CD4-positive, alpha-beta T cell treated with Interleukin-4 for 4 hours (primary cell): ENCODE results near the gene FOXC1.

ENCODE experiments used
- DNase-seq: peaks from one replicate; pipeline ENCODE4 v3.0.0-alpha.2; 2020

FOXC1 gene

DNA sequence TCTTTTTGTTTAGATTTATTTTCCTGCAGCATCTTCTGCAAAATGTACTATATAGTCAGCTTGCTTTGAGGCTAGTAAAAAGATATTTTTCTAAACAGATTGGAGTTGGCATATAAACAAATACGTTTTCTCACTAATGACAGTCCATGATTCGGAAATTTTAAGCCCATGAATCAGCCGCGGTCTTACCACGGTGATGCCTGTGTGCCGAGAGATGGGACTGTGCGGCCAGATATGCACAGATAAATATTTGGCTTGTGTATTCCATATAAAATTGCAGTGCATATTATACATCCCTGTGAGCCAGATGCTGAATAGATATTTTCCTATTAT is 3.2 kb downstream of the FOXC1 start:
- no peak for DNase-seq

DNA sequence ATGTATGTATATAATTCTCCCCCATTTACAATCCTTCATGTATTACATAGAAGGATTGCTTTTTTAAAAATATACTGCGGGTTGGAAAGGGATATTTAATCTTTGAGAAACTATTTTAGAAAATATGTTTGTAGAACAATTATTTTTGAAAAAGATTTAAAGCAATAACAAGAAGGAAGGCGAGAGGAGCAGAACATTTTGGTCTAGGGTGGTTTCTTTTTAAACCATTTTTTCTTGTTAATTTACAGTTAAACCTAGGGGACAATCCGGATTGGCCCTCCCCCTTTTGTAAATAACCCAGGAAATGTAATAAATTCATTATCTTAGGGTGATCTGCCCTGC is 3.6 kb downstream of the FOXC1 start:
- no peak for DNase-seq

DNA sequence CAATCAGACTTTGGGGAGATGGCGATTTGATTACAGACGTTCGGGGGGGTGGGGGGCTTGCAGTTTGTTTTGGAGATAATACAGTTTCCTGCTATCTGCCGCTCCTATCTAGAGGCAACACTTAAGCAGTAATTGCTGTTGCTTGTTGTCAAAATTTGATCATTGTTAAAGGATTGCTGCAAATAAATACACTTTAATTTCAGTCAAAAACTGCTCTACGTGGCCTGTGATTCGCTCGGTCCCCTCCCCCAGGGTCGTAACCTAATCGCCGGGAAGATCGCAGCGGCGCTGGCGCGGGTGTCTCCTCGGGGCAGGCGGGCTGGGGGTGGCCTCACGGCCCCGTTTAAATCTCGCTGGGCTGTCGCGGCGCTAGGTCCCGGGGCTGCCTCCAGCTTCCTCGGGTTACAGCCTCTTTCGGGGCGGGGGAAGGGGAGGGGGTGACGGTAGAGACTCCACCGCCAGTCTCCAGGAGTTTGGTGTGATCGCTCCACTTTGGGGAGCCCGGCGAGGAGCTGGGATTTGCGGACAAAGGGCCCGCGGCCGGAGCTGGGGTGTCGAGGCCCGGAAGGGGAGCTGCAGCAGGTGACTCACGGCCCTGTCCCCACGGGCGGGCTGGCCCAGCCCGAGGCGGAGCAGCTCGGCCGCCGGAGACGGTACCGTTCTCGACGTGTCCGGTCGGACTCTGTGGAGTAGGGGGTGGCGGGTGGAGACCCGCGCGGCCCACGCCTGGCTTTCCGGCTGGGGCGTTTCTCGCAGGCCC is 4.2 kb downstream of the FOXC1 start:
- DNase-seq, result no peak

DNA sequence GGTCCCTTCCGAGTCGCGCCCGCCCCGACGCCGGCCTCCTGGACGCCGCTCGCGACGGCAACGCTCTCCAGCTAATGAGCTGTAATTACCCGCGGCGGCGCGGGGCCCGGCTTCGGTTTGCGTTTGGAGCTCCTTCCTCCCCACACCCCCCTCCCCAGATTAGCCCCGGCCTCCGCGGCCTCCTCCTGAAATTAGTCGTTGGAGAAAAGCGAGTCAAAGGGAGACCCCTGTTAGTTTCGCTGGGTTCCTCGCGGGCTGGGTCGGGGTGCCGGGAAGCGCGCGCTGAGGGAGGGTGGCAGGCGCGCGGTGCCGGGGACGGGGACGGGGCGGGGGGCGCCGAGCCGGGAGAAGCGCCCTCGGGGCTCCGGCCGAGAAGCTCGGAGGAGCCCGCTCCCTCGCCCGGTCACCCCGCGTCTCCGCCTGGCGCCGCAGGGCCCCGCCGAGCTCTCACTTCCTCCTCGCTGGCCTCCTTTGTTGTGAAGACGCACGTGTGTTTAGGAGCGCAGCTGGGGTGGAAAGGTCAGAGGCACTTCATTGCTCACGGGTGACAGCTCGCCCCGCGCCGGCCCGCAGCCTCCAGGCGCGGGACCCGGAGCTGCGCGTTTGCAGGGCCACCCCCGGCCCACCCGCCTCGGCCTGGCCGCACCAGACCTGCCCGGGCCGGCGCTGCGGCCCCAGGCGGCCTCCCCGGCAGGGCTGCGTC is 4.9 kb downstream of the FOXC1 start:
- no peak for DNase-seq

DNA sequence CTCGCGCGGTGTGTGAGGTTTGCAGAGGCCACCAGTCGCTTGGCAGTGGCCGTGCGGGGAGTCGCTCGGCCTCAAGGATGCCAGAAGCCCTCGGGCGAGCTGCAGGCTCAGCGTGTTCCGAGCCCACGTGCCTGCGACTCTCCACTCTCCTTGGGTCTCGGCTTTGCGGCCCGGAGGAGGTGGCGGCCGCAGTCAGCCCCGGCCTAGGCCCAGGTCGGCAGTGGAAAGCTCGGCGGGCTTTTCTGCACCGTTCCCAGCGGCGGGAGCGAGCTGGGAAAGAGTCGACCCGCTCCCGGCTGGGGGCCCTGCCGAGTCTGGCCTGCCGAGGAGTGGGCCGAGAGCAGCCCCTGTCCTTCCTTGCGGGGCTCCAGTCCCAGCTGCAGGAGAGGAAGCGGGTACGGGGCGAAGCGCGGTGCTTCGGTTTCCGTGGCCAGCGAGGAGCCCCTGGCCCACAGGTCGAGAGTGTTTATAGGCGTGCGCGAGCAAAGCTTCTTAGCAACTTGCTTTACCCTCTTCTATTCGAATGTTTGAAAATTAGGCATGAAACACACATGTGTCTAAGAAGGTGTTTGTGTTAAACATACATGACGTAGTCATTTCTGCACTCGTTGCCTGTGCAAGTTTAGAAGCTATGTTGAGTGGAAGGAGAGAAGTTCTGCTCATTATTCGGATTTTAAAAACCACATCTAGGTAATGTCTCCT is 5.6 kb downstream of the FOXC1 start:
- DNase-seq, result no peak

DNA sequence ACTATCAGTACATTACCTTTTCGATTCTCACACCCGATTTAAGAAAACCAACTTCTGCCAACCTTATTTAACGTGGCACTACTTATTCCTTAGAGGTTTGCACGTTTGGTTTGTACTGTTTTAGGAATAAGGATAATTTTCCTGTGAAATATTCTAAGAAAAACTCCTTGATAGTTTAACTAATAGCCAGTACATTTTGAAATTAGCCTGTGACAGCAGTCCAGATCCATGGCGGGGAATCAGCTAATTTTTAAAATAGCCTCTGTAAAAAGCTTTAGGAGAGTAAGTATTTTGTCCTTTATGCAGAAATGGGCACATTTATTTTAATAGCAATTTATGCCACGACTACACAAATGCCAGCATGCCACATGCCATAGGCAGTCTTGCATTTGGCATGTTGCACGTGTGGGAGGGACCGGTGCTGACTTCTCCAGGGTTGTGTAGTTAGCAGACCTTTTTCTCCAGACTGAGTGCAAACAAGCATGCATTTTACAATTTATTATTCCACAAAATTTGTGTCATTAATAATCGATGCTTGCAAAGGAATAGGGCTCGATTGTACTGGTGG is 6.2 kb downstream of the FOXC1 start:
- no peak for DNase-seq

DNA sequence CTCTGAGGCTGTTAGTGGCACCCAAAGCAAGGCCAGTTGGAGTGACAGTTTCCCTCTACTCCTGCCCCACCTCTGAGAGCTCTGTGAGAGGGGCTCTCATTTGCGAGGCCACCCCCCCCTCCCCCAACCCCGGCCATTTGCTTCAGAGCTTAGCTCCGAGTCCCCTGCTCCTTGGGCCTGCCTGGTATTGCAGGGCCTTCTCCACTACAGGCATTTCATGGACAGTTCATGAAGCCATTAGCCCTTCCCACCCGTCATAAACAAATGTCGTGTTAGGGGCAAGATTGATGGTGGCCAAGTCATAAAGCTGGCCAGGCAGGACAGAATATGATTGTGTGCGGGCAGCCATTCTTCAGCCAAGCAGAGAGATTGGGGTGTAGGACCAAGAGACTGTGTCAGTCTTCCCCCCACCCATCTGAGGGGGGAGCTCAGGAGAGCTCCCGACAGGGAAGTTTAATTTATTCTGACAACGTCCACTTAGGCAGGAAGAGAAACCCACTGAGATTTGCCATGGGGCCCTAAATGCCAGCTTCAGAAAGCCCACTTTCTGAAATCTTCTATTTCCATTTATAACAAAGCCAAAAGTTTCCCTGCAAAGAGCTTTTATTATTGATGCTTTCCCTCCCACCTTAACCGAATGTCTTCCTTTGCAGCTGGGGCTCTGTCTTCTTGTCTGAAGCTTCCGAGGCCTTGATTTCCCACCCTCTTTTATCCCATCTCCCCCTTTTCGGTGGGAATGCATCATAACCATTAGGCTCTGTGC is 7.2 kb downstream of the FOXC1 start:
- no peak for DNase-seq

DNA sequence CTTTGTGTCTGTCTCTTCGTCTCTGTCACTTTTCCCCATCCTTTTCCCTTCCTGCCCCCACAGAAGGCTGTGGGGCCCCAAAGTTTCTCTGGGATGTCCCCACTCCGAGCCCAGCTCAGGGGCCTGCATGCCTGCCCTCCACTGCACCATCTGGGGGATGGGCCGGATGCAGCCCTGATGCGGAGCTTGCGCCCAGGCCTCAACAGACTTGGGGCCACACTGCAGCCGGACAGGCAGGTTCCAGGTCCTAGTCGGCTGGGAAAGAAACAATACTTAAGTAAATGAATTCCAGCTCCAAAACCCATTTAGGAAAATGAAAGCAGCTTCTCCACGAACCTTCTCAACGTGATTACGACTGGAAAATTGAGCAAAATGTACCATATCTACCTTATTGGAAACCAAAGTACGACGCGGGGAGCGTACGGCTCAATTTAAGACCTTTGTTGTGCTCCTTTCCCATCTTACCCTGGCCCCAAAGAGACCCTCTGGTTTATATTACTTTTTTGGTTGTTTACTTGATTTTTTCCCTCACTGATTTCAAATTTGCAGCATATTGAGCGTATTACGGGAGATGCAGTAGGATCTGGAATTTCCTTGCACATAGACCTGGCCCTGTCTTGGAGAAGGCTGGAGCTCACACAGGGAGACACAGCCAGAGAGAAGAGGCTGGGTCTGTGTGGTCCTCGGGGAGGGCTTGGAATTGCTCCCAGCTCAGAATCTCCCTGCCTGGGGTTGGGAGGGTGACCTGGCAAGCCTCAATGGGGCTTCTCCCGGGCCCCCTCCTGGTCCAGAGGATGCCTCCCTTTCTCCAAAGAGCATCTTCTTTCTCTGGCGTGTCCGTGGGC is 8.0 kb downstream of the FOXC1 start:
- no peak for DNase-seq

DNA sequence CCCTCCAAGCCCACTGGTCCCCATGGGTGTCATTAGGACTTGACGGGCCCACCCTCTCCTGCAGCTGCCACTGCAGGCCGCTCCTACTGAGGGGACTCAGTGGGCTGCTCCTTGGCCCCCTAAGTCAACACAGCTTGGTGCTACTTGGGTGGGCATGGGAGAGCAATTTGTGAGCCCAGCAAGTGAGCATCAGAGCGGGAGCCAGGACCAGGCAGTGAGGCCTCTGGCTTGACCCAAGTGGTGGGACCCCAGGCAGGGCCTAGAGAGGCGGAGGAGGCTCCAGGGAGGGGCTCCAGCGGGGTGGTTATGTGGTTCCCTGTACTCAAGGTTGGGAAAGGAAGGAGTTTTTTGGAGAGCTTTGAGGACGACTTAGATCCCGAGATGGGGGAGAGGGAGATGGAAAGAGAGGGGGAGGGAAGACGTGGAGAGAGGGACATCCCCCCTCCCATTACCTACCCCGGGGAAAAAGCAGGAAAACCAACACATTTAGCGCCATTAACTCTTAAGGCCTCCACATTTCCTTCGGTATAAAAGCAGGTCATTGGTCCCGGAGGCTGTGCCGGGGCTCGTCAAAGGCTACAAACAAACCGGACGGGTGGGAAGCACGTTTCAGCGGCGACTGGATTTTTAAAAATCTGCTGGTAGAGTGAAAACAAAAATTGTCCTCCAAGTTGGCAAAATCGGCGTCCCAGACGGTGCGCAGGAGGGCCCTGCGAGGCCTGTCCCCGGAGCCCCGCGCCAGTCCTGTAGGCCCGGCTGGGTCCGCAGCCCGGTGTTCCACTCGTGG is 8.8 kb downstream of the FOXC1 start:
- no peak for DNase-seq

DNA sequence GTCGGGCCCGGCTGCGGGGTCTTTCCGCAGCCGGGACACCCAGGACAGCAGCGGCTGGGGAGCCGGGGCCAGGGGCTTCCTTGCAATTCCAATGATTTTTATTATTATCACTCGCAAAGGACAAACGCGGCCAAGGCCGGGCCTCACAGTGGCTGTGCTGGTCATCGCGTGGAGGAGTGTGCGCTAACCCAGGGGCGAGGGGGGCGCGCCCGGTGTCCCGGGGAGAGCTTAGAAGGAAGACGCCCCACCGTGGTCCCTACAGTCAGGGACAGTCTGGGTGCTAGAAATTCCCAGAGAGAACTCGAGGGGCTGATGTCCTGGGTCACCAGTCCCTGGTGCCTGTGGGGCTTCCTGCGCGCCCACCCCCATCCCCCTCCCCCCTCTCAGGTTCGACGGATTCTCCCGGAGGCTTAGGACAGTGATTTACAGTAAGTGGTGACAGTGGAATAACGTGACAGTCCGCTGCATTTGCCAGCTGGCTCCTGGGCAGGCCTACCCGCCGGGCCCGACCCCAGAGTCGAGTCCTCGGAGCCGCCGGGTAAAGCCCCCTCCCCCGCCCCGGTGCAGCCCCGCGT is 9.5 kb downstream of the FOXC1 start:
- DNase-seq, result no peak

DNA sequence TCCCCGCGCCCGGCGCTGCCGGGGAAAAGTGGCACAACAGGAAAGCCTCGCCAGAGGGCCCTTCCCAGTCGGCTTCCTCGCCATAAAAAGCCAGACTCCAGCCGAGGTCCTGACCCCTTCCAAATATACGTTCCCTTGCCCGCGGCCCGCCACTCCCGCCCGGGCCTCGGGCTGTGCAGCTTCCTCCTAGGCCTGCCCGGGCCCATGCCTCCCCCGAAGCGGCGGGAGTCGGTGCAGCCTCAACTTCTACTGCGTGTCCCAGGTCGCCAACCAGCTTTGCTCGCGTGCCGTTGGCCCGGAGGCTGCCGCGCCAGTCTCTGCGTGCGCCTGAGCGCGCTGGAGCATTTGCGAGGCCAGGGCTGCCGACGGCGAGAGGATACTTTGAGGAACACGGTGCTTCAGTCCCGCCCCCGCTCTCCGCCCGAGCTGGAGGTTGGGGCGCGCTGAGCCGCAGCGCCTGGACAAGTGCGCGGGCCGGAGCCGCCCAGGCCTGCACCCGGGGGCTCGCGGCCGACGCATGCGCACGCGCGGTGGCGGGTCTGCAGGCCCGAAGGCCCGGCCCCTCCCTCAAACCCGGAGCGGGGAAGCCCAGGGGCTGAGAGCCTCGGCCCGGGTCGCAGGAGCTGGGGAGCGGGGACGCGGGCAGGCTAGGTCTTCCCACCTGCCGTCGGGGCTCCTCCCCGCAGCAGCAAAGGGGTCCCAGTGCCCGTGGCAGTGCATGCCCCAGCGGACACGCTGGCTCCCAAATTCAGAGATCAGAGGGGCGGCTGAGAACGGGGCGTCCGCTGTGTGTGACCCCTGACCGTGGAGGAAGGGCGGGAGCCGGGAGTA is 10.2 kb downstream of the FOXC1 start:
- DNase-seq, result no peak

DNA sequence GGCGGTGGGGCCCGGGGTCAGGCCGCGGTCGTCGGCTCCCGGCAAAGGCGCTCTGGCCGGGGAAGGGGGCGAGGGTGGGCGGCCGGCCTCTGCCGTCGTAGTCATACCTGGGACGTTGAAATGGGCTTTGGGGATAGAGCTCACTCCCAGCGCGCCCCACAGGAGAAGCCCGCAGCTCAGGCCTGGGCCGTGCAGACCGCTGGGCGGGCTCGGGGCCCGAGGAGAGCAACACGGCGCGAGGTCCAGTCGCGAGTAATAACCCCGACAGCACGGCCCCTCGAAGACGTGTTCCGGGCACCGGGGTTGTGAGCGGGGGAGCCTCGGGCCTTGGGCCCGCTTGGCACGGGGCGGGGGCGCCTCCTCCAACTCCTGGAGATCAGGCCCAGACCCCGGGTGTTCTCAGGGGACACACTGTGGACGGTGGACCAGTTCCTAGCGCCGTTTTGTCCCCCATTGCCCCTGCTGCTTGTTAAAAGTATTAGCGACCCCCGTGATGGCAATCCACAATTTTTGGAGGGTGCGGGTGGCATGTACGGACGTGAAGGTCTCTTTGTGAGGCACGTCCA is 10.9 kb downstream of the FOXC1 start:
- no peak for DNase-seq

DNA sequence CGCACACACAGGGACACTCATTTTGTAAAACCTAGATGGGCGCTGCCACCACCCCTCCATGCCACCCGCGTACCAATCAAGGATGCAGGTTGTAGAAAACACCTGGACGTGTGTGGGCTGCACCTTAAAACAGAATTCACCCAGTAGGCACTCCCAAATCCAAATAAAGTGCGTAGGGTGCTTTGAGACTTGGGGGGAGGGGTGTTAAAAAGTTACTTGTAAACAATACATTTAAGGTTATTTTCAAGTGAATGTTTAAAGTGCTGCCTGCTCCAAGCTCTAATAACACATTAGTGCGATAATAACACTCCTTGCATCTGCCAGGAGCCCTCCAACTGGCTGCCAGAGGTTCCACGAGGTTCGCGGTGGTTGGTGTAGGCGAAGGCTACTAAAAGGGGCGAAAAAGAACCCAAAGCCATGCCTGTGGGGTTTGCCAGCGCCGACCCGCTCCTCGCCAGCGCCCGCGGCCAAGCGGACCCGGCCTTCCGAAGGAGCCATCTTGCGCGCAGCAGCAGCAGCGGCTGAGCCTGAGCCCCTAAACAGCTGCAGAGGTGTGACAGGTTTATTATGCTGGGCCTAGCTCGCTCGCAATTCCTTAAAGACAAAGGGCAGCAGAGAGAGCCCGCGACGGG is 11.5 kb downstream of the FOXC1 start:
- DNase-seq, result no peak

DNA sequence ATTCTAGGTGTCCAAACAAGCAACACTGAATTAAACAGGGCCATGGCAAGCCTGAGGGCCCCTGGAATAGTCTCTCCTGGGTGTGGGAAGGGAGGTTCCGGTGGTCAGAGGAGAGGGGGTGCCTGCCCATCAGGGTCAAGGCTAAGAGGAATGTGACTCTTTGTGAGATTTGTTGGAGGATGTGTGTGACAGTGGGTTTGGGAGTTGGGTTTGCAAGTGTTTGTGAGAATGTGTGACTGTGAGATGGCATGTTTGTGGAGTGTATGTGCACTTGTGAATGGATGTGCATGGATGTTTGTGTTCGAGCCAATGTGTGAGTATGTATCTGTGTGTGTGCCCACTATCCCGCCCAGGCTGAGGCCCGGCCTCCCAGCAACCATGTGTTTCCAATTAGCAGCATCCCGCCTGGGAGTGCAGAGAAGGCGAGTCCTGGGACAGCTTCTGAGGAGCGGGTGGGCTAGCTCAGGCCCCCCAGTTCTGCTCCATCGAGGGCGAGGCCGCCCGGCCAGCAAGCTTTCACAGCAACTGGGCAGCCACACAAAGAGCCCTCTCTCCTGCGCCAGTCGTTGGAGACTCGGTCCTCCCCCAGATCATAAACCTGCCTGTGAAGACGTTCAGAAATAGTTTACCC is 12.6 kb downstream of the FOXC1 start:
- no peak for DNase-seq

DNA sequence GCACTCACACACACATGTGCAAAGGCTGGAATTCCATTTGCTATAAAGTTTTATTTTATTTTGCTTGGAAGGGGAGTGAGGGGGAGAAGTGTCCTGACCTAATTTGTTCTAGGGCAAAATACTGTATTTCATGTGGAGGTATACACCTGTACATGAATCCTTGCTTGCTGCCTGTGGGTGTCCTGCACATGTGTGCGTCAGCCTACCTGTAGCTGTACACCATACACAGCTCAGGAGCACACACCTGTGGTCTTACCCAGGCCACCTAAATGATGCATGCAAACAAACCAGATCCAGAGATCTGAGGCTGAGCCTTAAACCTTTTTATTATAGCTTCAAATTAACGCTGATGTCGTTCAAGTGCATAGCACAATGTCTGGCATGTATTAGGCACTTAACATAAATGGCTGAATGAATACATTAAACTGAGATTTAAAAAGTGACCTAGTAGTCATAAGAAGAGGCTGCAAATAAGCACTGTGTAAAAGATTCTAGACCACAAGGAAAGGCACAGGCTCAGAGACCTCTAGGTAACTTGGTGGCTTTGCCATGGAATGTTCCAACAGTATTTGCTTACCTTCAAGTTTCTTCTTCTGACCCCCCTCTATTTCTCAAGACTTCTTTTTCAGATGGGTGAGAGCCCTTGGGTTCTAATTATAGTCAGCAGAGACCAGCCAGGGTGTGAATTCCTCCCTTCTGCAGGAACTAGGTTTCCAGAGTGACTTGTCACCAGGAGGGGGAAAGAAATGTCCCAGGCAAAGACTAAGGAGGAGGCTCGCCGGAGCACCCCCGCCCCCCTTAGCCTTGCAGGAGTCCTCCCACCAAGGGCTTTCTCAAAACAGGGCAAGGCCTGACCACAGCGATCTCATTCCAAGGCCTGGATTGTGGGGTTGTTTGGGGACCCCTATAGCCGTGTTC is 13.4 kb downstream of the FOXC1 start:
- DNase-seq, result no peak

DNA sequence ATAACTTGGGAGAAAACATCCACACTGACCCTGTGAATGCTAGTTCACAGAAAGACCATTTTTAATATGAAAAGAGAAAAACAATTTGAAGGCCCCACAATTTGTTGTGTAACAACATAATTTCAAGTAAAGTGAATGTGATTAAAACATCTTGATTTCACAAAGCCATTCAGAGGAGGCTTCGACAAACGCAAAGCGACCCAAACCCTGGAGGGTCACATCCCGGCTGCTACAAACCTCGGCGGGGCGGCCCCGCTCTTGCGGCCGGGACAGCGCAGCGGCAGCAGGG is 14.0 kb downstream of the FOXC1 start:
- DNase-seq, result no peak

DNA sequence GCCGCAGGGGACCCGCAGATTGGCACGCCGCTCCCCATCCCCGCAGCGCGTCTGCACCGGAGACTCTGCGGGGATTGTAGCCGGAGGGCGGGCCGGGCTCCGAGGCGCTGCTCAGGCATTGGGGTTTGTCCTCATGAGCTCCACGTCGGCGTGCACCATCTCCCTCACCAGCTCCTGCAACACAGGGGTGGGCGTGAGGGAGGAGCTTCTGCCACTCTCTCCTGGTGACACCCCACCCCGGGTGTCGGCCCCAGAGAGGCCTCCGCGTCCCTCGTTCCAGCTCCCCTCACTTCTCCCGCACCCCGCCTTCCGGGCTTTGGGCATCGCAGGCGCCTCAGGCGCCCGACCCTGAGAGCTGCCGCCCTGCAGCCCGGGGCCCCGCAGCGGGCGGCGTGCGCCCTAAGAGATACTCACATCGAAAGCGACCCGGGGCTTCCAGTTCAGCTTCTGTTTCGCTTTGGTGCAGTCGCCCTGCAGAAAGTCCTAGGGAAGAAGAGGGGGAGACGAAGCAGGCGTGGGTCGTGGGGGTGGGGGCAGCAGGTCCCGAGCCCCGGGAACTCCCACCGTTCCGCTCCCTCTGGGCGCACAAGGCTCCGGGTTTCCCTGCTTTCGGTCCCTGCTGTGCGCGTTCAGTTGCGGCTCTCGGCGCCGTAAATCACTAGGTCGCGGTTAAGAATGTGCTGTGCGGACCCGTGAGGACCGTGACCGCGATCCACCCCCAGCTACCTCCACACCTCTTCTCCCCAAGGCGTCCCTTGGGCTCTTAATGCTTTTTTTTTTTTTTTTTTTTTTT is 14.5 kb downstream of the FOXC1 start:
- no peak for DNase-seq
